Stimulated activated CD4-positive, alpha-beta T cell treated with anti-CD3 and anti-CD28 coated beads, Interleukin-4, amount 100 ng/mL, for 48 hours (primary cell): ENCODE results near the gene ZRANB1.

Source experiments
- DNase-seq, 2 donors: peaks; one replicate each; pipeline ENCODE4 v3.0.0-alpha.2; 2020; ENCODE audit warnings: low read depth in 2 of 2

ZRANB1 gene

GRCh38 chr10:124993736-124994451, 52.0 kb downstream of the ZRANB1 start:
- no peak for DNase-seq

GRCh38 chr10:124994573-124995473, 52.9 kb downstream of the ZRANB1 start:
- DNase-seq, result no peak

- no peak for DNase-seq
Measured at GRCh38 chr10:124995605-124996004, 53.7 kb downstream of the ZRANB1 start.

GRCh38 chr10:124996127-124996853, 54.4 kb downstream of the ZRANB1 start:
- DNase-seq, result no peak

GRCh38 chr10:124996854-124997215, 54.9 kb downstream of the ZRANB1 start:
- no peak for DNase-seq

DNA sequence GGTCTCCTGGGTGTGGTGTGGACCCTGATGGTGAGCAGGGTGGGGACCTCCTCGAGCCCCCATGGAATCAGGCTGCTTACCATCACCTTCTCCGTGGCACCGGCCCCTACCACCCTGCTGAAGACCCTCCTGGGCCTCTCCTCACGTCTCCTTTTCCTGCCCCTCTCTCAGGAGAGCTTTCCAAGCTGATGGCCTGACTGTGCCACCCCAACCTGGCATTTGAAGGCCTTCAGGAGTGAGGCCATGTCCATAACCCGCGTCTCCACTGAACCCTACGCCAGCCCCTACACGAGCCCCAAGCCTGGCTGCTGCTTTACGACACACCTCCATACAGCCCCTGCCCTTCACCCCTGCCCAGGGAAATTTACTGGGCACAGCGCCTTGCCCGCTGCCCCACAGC, 55.4 kb downstream of the ZRANB1 start:
- DNase-seq, result no peak

DNA sequence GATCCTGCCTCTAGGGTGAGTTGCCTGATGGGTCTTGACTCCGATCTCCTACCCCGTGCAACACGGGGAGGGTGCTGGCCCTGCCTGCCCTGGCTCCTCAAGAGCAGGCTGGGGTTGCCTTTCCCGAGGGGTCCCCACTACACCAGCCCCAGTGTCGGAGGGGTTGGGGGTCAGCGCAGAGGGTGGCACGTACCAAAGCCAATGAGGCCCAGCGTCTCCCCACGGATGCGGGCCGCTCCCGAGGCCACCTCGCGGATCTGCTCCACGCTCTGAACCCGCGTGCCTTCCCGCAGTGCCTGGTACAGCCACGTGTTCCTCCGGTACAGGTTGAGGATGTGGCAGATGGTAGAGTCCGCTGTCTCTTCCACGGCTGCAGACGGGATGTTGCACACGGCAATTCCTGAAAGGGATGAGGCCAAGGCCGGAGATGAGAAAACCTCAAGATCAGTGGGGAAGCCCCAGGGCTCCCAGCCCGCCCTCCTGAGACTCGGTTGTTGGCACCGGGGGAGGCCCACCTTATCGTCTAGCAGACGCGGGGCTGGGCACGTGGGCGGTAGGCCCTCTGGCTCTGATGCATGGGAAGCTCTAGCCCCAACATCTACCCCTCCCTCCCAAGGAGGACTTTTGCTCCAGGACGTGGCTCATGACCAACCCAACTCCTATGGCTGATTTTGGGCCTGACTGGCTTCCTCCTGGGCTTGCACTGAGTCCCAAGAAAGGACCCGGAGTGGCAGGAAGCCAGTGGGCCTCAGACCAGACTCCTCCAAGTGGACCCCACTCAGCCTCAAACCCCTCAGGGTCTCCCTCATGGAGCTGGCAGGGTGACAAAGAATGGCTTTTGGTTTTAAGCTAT, 56.1 kb downstream of the ZRANB1 start:
- DNase-seq, result no peak

GRCh38 chr10:124998624-124999291, 56.8 kb downstream of the ZRANB1 start:
- no peak for DNase-seq

- DNase-seq, result no peak
Measured at GRCh38 chr10:124999433-125000365, 57.8 kb downstream of the ZRANB1 start.

- no peak for DNase-seq
Measured at GRCh38 chr10:125000366-125001312, 58.7 kb downstream of the ZRANB1 start.

- DNase-seq, result no peak
Measured at GRCh38 chr10:125001313-125002046, 59.6 kb downstream of the ZRANB1 start.

- DNase-seq, result no peak
Measured at GRCh38 chr10:125002047-125002422, 60.1 kb downstream of the ZRANB1 start.

DNA sequence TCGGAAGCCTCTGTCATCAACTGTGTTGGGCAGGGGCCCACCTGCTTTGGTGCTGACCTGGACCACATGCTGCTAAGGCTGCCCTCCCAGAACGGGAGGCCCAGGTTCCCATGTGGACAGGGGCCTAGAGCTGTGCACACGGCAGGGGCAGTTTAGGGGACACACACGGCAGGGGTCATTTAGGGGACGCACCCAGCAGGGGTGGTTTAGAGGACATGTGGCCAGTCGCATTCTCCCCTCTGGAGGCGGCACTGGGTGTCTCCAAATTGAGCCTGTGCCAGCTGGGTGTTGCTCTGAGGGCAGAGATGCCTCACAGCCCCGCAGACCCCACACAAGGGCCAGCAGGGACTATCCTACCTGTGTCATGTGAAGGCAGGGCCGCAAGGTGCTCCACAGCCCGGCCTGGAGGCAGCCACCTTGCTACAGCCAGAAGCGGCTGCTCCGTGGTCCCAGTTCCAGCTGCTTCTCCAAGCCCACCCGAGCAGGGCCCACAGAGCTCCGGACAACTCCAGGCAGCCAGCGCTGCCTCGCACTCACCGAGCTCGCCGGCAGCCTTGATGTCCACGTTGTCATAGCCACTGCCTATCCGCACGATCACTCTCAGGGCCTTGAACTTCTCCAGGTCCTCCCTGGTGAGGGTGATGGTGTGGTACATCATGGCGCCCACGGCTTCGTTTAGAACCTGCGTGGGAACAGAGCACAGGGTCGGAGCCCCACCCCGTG, 60.7 kb downstream of the ZRANB1 start:
- no peak for DNase-seq

DNA sequence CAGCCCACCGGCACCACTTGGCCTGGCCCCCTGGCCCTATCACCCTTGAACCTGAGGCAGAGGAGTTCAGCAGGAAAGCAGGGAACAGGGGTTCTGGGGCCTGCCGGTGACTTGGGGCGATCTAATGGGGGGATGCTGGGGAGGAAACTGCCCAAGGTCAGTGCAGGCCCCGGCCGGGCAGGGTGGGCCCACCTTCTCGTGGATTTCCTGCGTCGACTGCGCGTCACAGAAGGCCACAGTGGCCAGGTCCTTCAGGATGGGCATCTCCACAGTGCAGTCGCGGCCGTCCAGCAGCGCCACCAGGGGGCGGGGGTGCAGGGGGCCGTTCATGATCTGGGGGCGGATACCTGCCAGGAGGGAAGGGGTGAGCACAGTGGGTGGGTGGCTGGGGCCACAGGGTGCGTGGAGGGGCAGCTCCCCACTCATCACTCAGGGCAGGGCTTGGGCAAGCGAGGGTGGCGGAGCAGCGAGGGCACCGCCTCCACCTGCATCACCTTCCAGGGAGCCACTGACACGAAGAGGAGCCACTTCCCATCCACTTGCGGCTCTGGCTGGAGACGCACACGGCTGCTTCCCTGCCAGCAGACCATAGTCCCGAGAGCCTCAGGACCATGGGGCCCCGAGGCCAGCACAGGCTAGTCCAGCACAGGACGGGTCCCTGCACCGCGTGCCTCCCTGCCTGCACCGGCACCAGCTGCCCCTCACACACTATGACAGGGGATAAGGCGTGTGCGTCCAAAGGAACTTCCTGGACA, 61.4 kb downstream of the ZRANB1 start:
- DNase-seq, result no peak

DNA sequence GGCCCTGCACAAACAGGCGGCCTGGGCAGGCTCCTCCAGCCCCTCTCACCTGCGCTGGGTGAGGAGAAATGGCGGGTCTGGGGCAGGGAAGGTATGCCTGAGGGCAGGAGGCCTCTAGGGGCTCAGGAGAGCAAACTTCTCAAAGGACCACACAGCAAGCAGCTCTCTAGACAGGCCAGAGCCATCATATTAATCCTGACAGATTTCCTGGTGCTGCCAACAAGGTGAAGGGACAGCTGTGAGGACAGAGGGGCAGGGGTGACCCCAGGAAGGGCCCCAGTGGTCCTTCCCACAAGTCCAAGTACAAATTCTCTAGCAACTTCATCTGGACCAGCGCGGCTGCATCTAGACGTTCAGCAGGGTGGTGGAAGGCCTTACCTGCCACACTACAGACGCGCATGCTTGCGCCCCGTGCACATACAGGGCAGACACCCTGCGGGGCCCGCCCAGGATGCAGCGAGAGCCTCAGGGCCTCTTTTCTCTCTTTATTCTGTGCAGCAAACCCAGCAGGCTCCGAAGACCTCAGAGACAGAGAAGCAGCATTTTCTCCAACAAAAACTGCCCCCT, 62.1 kb downstream of the ZRANB1 start:
- no peak for DNase-seq
